HS-5 (cell line): ENCODE measurements around the gene DNHD1.

Experiments used
- DNase-seq: peaks from one replicate; pipeline ENCODE4 v3.0.0-alpha.2; 2012; ENCODE audit warnings: low read depth

The DNHD1 gene

DNA sequence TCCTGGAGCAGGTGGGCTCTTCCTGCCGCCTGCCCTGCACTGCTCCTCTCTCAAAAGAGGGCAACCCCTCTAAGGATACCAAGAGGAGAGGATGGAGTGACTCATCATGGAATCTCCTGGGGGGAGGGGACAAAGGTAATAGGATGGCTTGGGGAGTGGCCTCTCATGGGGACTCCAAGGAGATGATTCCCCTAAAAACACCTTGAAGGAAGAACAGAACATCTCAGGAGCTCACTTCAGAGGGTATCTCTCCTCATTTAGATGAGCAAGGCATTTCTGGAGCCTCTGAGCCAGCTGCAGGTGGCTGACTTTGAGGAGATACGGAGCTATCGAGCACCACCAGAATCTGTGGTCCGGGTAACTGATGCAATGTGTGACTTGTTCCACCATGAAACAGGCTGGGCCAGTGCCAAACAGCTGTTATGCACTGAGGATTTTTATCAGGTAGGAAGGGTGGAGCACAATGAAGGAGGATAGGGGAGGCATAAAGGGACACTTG lies 66.1 kb downstream of the DNHD1 start:
- DNase-seq, result no peak

DNA sequence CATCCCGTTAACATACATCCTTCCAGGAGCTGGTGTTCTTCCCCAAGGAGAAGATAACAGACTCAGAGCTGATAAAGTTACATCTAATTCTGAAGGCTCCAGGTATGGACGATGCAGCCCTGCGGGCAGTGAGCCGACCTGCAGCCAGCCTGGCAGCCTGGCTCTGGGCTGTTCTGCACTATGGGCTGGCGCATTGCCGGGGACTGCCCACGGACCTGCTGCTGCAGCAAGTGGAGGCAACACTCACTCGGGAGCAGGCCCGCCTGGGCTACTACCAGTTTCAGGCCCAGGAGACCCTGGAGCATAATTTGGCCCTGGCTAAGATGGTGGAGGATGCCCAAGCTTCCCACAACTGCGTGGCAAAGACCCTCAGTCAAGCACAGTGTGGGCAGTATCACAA lies 66.6 kb downstream of the DNHD1 start:
- DNase-seq, result no peak

- DNase-seq, result no peak
Observed at GRCh38 chr11:6565325-6565724, 68.2 kb downstream of the DNHD1 start.

GRCh38 chr11:6565988-6566703 lies 69.1 kb downstream of the DNHD1 start:
- DNase-seq, result no peak

GRCh38 chr11:6566704-6567370 lies 69.8 kb downstream of the DNHD1 start:
- DNase-seq, result no peak

- DNase-seq, result no peak
Observed at GRCh38 chr11:6567371-6567745, 70.3 kb downstream of the DNHD1 start.

- no peak for DNase-seq
Observed at GRCh38 chr11:6568191-6568918, 71.3 kb downstream of the DNHD1 start.

DNA sequence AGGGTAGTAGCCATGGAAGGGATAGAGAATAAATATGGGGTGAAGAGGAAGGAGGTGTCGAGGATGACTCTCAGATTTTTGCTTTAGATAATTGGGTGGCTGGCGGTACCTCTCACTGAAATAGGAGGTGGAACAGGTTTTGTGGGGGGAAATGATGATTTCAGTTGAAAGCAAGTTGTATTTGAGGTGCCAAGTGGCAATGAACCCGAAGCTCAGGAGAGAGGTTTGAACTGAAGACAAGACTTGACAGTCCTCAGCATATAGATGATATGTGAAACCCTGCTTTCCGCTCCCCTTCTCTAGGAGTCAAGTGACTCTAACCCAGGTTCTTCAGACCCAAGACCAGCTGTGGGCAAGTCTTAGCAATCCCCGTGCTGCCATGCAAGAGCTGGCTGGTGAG lies 72.6 kb downstream of the DNHD1 start:
- DNase-seq, result no peak

GRCh38 chr11:6570691-6571427 lies 73.8 kb downstream of the DNHD1 start:
- no peak for DNase-seq

GRCh38 chr11:6571434-6572008 lies 74.4 kb downstream of the DNHD1 start:
- no peak for DNase-seq

DNA sequence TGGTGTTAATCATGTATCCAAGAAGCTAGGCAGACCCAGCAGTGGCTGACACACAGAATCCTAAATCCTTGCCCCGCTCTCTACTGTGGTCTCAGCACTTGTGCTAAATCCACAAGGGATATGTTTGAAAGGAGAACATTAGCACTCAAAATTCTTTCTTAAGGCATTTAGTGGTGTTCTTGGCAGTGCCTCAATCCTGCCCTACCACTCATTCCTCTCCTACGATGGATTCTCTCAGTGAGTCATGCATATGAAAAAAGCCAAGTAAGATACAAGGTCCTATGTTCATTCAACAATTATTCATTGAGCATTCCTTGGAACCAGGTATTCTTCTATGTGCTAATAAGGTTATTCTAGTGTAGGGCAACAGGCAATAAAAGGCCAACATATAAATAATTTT lies 75.1 kb downstream of the DNHD1 start:
- DNase-seq, result peak; percentile 28

DNA sequence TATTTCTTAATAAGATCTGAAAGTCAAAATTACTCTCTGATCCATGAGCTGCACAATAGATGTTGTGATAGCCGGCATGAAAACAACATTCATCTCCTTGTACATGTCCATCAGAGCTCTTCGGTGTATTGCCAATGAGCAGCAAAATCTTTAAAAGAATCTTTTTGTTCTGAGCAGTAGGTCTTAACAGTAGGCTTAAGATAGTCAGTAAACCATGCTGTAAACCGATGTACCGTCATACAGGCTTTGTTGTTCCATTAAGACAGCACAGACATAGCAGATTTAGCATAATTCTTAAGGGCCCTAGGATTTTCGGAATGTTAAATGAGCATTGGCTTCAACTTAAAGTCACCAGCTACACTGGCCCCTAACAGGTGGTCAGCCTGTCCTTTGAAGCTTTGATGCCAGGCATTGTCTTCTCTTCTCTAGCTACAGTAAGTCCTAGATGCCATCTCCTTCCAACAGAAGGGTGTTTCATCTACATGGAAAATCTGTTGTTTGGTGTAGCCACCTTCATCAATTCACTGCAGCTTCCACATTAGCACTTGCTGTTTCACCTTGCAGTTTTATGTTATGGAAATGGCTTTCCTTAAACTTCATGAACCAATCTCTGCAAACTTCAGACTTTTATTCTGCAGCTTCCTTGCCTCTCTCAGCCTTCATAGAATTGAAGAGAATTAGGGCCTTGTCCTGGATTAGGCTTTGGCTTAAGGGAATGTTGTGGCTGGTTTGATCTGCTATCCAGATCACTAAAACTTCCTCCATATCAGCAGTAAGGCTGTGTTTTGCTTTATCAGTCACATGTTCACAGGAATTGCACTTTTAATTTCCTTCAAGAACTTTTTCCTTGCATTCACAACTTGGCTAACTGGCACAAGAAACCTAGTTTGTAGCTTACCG lies 78.0 kb downstream of the DNHD1 start:
- DNase-seq, result no peak

DNA sequence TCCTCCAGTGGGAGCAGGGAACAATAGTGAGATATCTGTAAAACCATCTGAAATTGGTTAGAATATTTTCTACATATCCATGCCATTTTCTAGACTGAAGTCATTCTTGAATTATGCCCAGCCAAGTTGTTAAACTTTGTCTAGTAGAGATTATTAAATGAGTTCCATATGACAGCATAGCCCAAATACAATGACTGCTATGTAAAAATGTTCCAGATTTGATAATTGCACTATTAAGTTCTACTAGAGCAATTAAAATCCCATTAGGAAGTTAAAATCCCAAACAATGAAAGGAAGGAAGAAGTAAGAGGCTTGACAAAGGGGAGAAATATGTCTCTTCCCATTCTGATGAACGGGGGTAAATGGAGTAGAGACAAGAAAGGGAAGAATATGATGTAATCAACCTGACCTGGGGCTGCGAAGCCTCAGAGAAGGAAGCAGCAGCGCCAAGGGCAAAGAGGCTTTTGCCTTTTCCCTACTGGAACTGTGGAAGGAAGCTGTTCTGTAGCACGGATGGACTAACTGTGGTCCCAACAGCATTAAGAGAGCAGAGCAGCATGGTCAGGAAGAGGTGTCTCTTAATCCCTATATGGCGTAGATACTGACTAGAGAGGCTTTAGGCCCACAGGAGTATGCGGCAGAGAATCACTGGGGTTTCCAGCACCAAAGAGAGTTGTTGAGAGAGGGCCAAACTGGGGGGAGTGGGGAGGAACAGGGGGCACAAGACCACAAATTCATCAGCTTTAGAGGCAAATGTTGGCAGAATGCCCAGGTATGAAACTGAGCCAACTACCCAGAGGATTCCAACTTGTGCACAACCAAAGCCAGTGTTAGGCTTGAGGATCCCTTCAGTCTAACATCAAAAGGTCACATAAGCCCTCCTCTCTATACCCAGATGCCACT lies 79.6 kb downstream of the DNHD1 start:
- peak; percentile 40 for DNase-seq

GRCh38 chr11:6578134-6578533 lies 81.1 kb downstream of the DNHD1 start:
- no peak for DNase-seq

GRCh38 chr11:6579681-6580080 lies 82.6 kb downstream of the DNHD1 start:
- DNase-seq, result no peak

GRCh38 chr11:6583584-6583983 lies 86.5 kb downstream of the DNHD1 start:
- no peak for DNase-seq

DNA sequence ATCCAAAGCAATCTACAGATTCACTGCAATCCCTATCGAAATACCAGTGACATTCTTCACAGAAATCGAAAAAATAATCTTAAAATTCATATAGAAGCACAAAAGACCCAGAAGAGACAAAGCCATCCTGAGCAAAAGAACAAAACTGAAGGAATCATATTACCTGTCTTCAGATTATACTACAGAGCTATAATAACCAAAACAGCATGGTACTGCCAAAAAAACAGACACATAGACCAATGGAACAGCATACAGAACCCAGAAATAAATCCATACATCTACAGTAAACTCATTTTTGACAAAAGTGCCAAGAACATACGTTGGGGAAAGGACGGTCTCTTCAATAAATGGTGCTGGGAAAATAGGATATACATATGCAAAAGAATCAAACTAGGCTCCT lies 87.4 kb downstream of the DNHD1 start:
- no peak for DNase-seq

DNA sequence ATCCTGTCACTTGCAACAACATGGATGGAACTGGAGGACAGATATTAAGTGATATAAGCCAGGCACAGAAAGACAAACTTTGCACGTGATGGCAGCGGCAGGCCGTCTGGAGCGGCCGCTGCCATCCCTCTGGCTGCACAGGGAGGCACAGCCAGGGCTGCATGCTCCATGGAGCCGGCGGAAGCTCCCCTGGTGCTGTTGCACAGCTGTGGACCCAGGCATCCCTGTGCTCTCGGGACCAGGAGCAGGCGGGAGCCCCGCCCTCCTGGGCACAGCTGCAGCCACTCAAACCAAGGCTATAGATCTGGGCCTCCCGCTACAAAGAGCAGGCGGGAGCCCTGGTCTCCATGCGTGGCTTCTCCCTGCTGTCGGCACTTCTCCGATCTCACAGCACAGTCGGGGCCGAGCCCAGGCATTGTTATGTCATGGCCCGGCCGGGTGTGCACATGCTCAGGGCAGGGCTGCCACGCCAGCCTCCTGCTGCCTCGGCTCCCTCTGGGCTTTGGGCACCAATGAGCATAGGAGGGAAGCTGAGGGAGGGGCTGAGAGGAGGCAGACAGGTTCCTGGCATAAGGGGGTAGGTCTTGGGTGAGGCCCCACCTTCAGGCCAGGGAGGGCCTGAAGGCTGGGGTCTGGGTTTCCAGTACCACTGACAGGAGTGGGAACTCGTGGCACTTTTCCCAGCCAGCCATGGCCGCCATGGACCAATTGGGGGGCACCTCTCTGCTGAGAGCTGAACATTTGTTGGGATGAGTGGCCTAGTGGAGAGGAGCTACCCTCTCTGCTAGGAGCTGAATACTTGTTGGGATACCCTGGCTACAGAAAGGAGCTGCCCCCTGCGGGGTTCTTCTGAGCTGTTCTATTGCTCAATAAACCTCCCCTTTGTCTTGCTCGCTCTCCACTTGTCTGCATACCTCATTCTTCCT lies 89.6 kb downstream of the DNHD1 start:
- DNase-seq, result no peak
